Keratinocyte (primary cell): ENCODE results near the gene GGNBP2. TPM values are rescaled to one million over a fixed set of nuclear protein-coding genes. Genes with fewer than 3 reads are reported as not detected.

Source experiments
- DNase-seq: peaks from one replicate; pipeline ENCODE4 v3.0.0-alpha.2; 2011; ENCODE audit warnings: low read depth, missing footprints, low spot score
- FAIRE-seq: peaks from 2 replicates; lab custom pipeline; 2011; peaks lifted over from hg19 to GRCh38; lab: Jason Lieb, UNC
- H2AFZ ChIP-seq: 2 replicates; pipeline ENCODE4 v1.6.0; 2012; ENCODE audit warnings: low read length, control low read depth, inconsistent platforms; ENCODE audit not compliant: control insufficient read depth
- H3K27ac ChIP-seq: 2 replicates; pipeline ENCODE4 v1.5.1; 2011; ENCODE audit warnings: low read length; ENCODE audit not compliant: control insufficient read depth, insufficient read depth
- H3K27me3 ChIP-seq: 3 replicates; pipeline ENCODE4 v1.6.0; 2011; ENCODE audit warnings: low read length; ENCODE audit not compliant: control insufficient read depth, insufficient read depth; ENCODE audit errors: extremely low read depth
- H3K36me3 ChIP-seq, 2 experiments: 2 replicates in 1 of 2; 3 replicates in 1 of 2; pipeline ENCODE4 v1.5.1; 2011; ENCODE audit warnings: low read length in 2 of 2, mild to moderate bottlenecking in 1 of 2; ENCODE audit not compliant: control insufficient read depth in 2 of 2, insufficient read depth in 2 of 2; ENCODE audit errors: extremely low read depth in 1 of 2
- H3K4me1 ChIP-seq: 3 replicates; pipeline ENCODE4 v1.5.1; 2011; ENCODE audit warnings: low read length; ENCODE audit not compliant: control insufficient read depth, insufficient read depth; ENCODE audit errors: extremely low read depth
- H3K4me2 ChIP-seq: 3 replicates; pipeline ENCODE4 v1.6.0; 2011; ENCODE audit warnings: low read depth, low read length; ENCODE audit not compliant: control insufficient read depth, insufficient read depth; ENCODE audit errors: extremely low read depth
- H3K4me3 ChIP-seq, 3 experiments: fragments of 200-600 bp in 1 of 3; sonication (generic) in 1 of 3; 2 replicates in 2 of 3; 3 replicates in 1 of 3; pipeline ENCODE4 v1.5.1; 2011 to 2016; ENCODE audit warnings: low read length in 3 of 3, mild to moderate bottlenecking in 3 of 3, control low read depth in 2 of 3, inconsistent platforms in 1 of 3, low read depth in 1 of 3, mixed read lengths in 1 of 3, mixed run types in 1 of 3, moderate library complexity in 1 of 3; ENCODE audit not compliant: control insufficient read depth in 2 of 3, insufficient read depth in 2 of 3; ENCODE audit errors: extremely low read depth in 1 of 3
- H3K79me2 ChIP-seq: 2 replicates; pipeline ENCODE4 v1.6.0; 2012; ENCODE audit warnings: low read length; ENCODE audit not compliant: control insufficient read depth, insufficient read depth
- H3K9ac ChIP-seq: 3 replicates; pipeline ENCODE4 v1.6.0; 2011; ENCODE audit warnings: low read length; ENCODE audit not compliant: control insufficient read depth, insufficient read depth; ENCODE audit errors: extremely low read depth
- H3K9me1 ChIP-seq: 3 replicates; pipeline ENCODE4 v1.6.0; 2011; ENCODE audit warnings: low read length; ENCODE audit not compliant: control insufficient read depth, insufficient read depth; ENCODE audit errors: extremely low read depth
- H3K9me3 ChIP-seq: 2 replicates; pipeline ENCODE4 v1.5.1; 2012; ENCODE audit warnings: low read depth, low read length; ENCODE audit not compliant: control insufficient read depth
- H4K20me1 ChIP-seq: 3 replicates; pipeline ENCODE4 v1.6.0; 2011; ENCODE audit warnings: low read length; ENCODE audit not compliant: control insufficient read depth, insufficient read depth; ENCODE audit errors: extremely low read depth
- CTCF ChIP-seq, 3 experiments: IDR thresholded peaks in 1 of 3; conservative IDR thresholded peaks in 1 of 3; optimal IDR thresholded peaks in 1 of 3; 2 replicates in 2 of 3; 3 replicates in 1 of 3; pipeline versions ENCODE3 to v1.5.1; 2011; ENCODE audit warnings: low read length in 3 of 3, mild to moderate bottlenecking in 3 of 3, moderate library complexity in 2 of 3, control low read depth in 1 of 3, inconsistent platforms in 1 of 3; ENCODE audit not compliant: insufficient read depth in 2 of 3; ENCODE audit errors: extremely low read depth in 1 of 3
- EZH2 ChIP-seq: IDR thresholded peaks from one replicate; pipeline ENCODE4 v1.6.1; 2012; ENCODE audit warnings: inconsistent platforms, mild to moderate bottlenecking, low read length, moderate library complexity
- dilution Hi-C: fragments of 300-500 bp; cut with MboI; formaldehyde crosslinking; loops from one replicate; pipeline ENCODE4 v1.7.0; 2020; ENCODE audit warnings: low sequenced_read_pairs; ENCODE audit not compliant: extremely low pct_ligation_motif_present
- polyA plus RNA-seq, 5 experiments: library from polyadenylated mRNA; depleted of rRNA in 3 of 5; stranded (reverse) in 3 of 5; stranded (forward) in 1 of 5; unstranded in 1 of 5; fragments of >200 nt; gene quantifications; 1 replicate in 1 of 5; 2 replicates in 3 of 5; 3 replicates in 1 of 5; pipeline versions ENCODE4 v1.2.1 to v1.2.3, GENCODE V29; 2011 to 2012; ENCODE audit warnings: missing spikeins in 2 of 5, low read depth in 1 of 5, low replicate concordance in 1 of 5

The GGNBP2 gene
- polyA plus RNA-seq, 1 donor (not counting 4 experiments of a cell fraction or from before 2014, with no cell fraction given) = 95.5 TPM

DNA sequence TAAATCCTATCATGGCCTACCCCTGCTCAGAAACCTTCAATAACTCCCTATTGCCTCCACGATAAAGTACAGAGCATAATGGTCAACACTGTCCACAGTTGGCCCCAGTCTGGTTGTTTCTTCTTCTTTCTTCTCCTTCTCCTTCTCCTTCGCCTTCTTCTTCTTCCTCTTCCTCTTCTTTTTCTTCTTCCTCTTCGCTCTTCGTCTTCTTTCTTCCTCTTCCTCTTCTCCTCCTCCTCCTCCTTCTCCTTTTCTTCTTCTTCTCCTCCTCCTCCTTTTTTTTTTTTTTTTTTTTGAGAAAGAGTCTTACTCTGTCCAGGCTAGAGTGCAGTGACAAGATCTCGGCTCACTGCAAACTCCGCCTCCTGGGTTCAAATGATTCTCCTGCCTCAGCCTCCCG is 80.5 kb downstream of the GGNBP2 start:
- Histone ChIP-seq H3K9me1 (no peaks in the 10 kb centered on the region), H3K79me2 (no peaks in the 10 kb centered on the region), H3K9ac (no peak overlapping the region), H3K4me1 (no peaks in the 10 kb centered on the region), H3K9me3 (no peaks in the 10 kb centered on the region), H3K27me3 (no peaks in the 10 kb centered on the region), H3K27ac (no peak overlapping the region), H3K4me3 (no peak overlapping the region), H3K4me2 (no peak overlapping the region), H2AFZ (no peak overlapping the region), H4K20me1 (no peaks in the 10 kb centered on the region), H3K36me3 (no peaks in the 10 kb centered on the region)
- FAIRE-seq (no peak), DNase-seq (no peak)
- dilution Hi-C loops = no loop called here
- no peak for TF ChIP-seq EZH2
- no peak for TF ChIP-seq CTCF (optimal IDR thresholded peaks at IDR 0.05 in 1 of 3, IDR thresholded peaks at IDR 0.05 in 1 of 3, conservative IDR thresholded peaks at IDR 0.05 in 1 of 3; ENCODE audit: extremely low read depth in 1 of 3, insufficient read depth in 2 of 3, low read length in 3 of 3)

DNA sequence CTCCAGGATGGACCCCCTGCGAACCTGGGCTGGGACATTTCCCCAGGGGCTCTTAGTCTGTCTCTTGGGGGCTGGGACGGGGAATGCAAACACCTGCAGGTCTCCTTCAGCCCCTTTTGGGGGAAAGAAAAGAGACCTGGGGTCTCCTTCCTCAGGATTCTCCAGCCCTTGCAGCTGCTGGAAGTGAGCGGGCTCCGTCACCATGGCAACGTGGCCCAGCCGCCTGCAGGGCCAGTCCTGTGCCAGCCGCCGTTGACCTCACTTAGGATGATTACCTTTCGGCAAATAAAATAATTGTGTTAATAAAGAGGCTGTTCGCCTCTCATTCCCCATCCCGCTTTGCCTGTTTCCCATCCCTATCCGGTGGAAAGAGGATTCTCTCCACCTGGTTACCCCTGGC is 82.4 kb downstream of the GGNBP2 start:
- no peak overlapping the region for H3K27ac ChIP-seq
- peaks cover 14% of the 10 kb centered on the region for H3K27me3 ChIP-seq
- H4K20me1 ChIP-seq = no peaks in the 10 kb centered on the region
- no peak overlapping the region for H3K4me3 ChIP-seq
- H3K36me3 ChIP-seq = no peaks in the 10 kb centered on the region
- DNase-seq (no peak), FAIRE-seq (no peak)
- no peaks in the 10 kb centered on the region for H3K79me2 ChIP-seq
- no peak overlapping the region for H2AFZ ChIP-seq
- TF ChIP-seq CTCF (optimal IDR thresholded peaks at IDR 0.05 in 1 of 3, IDR thresholded peaks at IDR 0.05 in 1 of 3, conservative IDR thresholded peaks at IDR 0.05 in 1 of 3; ENCODE audit: extremely low read depth in 1 of 3, insufficient read depth in 2 of 3, low read length in 3 of 3) (no peak), EZH2 (no peak)
- no peaks in the 10 kb centered on the region for H3K9me1 ChIP-seq
- H3K4me1 ChIP-seq = no peaks in the 10 kb centered on the region
- no peaks in the 10 kb centered on the region for H3K9me3 ChIP-seq
- H3K4me2 ChIP-seq = no peak overlapping the region
- dilution Hi-C loops = no loop called here
- no peak overlapping the region for H3K9ac ChIP-seq
